Suprapubic skin (tissue), 4 donors: ENCODE results near the gene COL4A3.

Source experiments
- CTCF ChIP-seq, 2 donors: fragments of 200-600 bp in 1 of 2; fragments of 450-650 bp in 1 of 2; sonication (generic) in 1 of 2; IDR thresholded peaks; one replicate each; pipeline ENCODE4 v1.5.1; 2016 to 2019; ENCODE audit warnings: antibody characterized with exemption in 2 of 2, mild to moderate bottlenecking in 1 of 2, moderate library complexity in 1 of 2
- EP300 ChIP-seq: sonication (generic); formaldehyde crosslinking; IDR thresholded peaks from one replicate; pipeline ENCODE4 v1.6.1; 2017; ENCODE audit warnings: antibody characterized with exemption
- POLR2A ChIP-seq, 2 donors: fragments of 450-650 bp; IDR thresholded peaks; one replicate each; pipeline ENCODE4 v1.6.1; 2017; ENCODE audit warnings: antibody characterized with exemption in 2 of 2, mild to moderate bottlenecking in 2 of 2, moderate library complexity in 2 of 2
- POLR2AphosphoS5 ChIP-seq, 3 donors: sonication (generic); formaldehyde crosslinking; IDR thresholded peaks; one replicate each; pipeline ENCODE4 v1.6.1; 2017; ENCODE audit warnings: antibody characterized with exemption in 3 of 3

GRCh38 chr2:227310756-227311110 lies 146.3 kb downstream of the COL4A3 start:
- TF ChIP-seq CTCF (IDR thresholded peaks at IDR 0.05), result no peak
- no peak for TF ChIP-seq POLR2A (IDR thresholded peaks at IDR 0.05)
- TF ChIP-seq POLR2AphosphoS5 (IDR thresholded peaks at IDR 0.05), result no peak
- no peak for TF ChIP-seq EP300
